Measurements from ENCODE around the gene ASB1. TPM values are rescaled to one million over a fixed set of nuclear protein-coding genes. Genes with fewer than 3 reads are reported as not detected.
"Not testable (repeated sequence)": the region's sequence is repeated elsewhere in the genome, so short reads cannot be mapped to it uniquely, and the experiment has no call there.

The ASB1 gene
- total RNA-seq, 3 donors from 2014 or later, result 37.8 to 42.6 (median 41.5) TPM

GRCh38 chr2:238439917-238440316 lies 13.2 kb downstream of the ASB1 start:
- no peak for DNase-seq
- ATAC-seq, result peak; percentile 32 to 38
- peaks cover 52% of the 10 kb centered on the region for H3K36me3 Mint-ChIP-seq (ENCODE audit: insufficient read depth)

GRCh38 chr2:238440331-238440730 lies 13.6 kb downstream of the ASB1 start:
- Mint-ChIP-seq H3K9me3 (no peaks in the 10 kb centered on the region), H3K4me1 (ENCODE audit: low read depth) (peaks cover 58% of the 10 kb centered on the region), H3K4me3 (peak overlapping the region; percentile 64), H3K36me3 (ENCODE audit: insufficient read depth) (peaks cover 54% of the 10 kb centered on the region), H3K27me3 (ENCODE audit: low read depth) (no peaks in the 10 kb centered on the region)
- no peak for DNase-seq
- ATAC-seq, result no peak

More at GRCh38 chr2:238439917-238440316, 13.2 kb downstream of the ASB1 start:
- H3K27me3 Mint-ChIP-seq (ENCODE audit: low read depth), result no peaks in the 10 kb centered on the region
- H3K9me3 Mint-ChIP-seq, result no peaks in the 10 kb centered on the region
- H3K4me3 Mint-ChIP-seq, result peak overlapping the region; percentile 42
- H3K4me1 Mint-ChIP-seq (ENCODE audit: low read depth), result peaks cover 58% of the 10 kb centered on the region

- Mint-ChIP-seq H3K4me3 (no peak overlapping the region), H3K9me3 (no peaks in the 10 kb centered on the region), H3K27me3 (ENCODE audit: low read depth) (no peaks in the 10 kb centered on the region), H3K36me3 (ENCODE audit: insufficient read depth) (peaks cover 55% of the 10 kb centered on the region), H3K4me1 (ENCODE audit: low read depth) (peaks cover 56% of the 10 kb centered on the region)
- ATAC-seq (no peak), DNase-seq (no peak)
Observed at GRCh38 chr2:238440767-238441166, 14.0 kb downstream of the ASB1 start.

GRCh38 chr2:238441262-238442114 lies 14.8 kb downstream of the ASB1 start:
- no peak for DNase-seq
- Mint-ChIP-seq H3K4me1 (ENCODE audit: low read depth) (peaks cover 52% of the 10 kb centered on the region), H3K27me3 (ENCODE audit: low read depth) (no peaks in the 10 kb centered on the region), H3K4me3 (no peak overlapping the region), H3K36me3 (ENCODE audit: insufficient read depth) (peaks cover 58% of the 10 kb centered on the region), H3K9me3 (no peaks in the 10 kb centered on the region)
- no peak for ATAC-seq

- not testable (repeated sequence) for ATAC-seq; H3K9me3 Mint-ChIP-seq; H3K27me3 Mint-ChIP-seq (ENCODE audit: low read depth); DNase-seq; H3K4me3 Mint-ChIP-seq
- H3K4me1 Mint-ChIP-seq (ENCODE audit: low read depth), result peaks cover 48% of the 10 kb centered on the region
- peaks cover 61% of the 10 kb centered on the region for H3K36me3 Mint-ChIP-seq (ENCODE audit: insufficient read depth)
Observed at GRCh38 chr2:238442257-238442656, 15.5 kb downstream of the ASB1 start.

GRCh38 chr2:238444242-238444641 lies 17.5 kb downstream of the ASB1 start:
- ATAC-seq, result no peak
- H3K36me3 Mint-ChIP-seq (ENCODE audit: insufficient read depth), result peaks cover 58% of the 10 kb centered on the region
- H3K9me3 Mint-ChIP-seq, result no peaks in the 10 kb centered on the region
- H3K4me1 Mint-ChIP-seq (ENCODE audit: low read depth), result peaks cover 39% of the 10 kb centered on the region
- DNase-seq, result no peak
- no peak overlapping the region for H3K4me3 Mint-ChIP-seq
- H3K27me3 Mint-ChIP-seq (ENCODE audit: low read depth), result no peaks in the 10 kb centered on the region

GRCh38 chr2:238445409-238446190 lies 18.9 kb downstream of the ASB1 start:
- peaks cover 54% of the 10 kb centered on the region for H3K36me3 Mint-ChIP-seq (ENCODE audit: insufficient read depth)
- peaks cover 25% of the 10 kb centered on the region for H3K4me1 Mint-ChIP-seq (ENCODE audit: low read depth)
- no peak for ATAC-seq
- no peak for DNase-seq
- H3K9me3 Mint-ChIP-seq, result no peaks in the 10 kb centered on the region
- H3K4me3 Mint-ChIP-seq, result no peak overlapping the region
- no peaks in the 10 kb centered on the region for H3K27me3 Mint-ChIP-seq (ENCODE audit: low read depth)

GRCh38 chr2:238446371-238446770 lies 19.6 kb downstream of the ASB1 start:
- DNase-seq (no peak), ATAC-seq (no peak)
- H3K36me3 Mint-ChIP-seq (ENCODE audit: insufficient read depth), result peaks cover 57% of the 10 kb centered on the region
- H3K4me3 Mint-ChIP-seq, result no peak overlapping the region
- H3K4me1 Mint-ChIP-seq (ENCODE audit: low read depth), result peaks cover 20% of the 10 kb centered on the region
- H3K9me3 Mint-ChIP-seq, result no peaks in the 10 kb centered on the region
- no peaks in the 10 kb centered on the region for H3K27me3 Mint-ChIP-seq (ENCODE audit: low read depth)

- H3K9me3 Mint-ChIP-seq, result no peaks in the 10 kb centered on the region
- ATAC-seq, result peak in 1 of 2 donors; percentile 27
- DNase-seq, result no peak
- H3K4me3 Mint-ChIP-seq, result no peak overlapping the region
- H3K4me1 Mint-ChIP-seq (ENCODE audit: low read depth), result peaks cover 7% of the 10 kb centered on the region
- H3K36me3 Mint-ChIP-seq (ENCODE audit: insufficient read depth), result peaks cover 66% of the 10 kb centered on the region
- H3K27me3 Mint-ChIP-seq (ENCODE audit: low read depth), result no peaks in the 10 kb centered on the region
Observed at GRCh38 chr2:238448031-238448955, 21.6 kb downstream of the ASB1 start.

GRCh38 chr2:238449241-238449640 lies 22.5 kb downstream of the ASB1 start:
- Mint-ChIP-seq H3K27me3 (ENCODE audit: low read depth) (no peaks in the 10 kb centered on the region), H3K4me1 (ENCODE audit: low read depth) (peaks cover 4% of the 10 kb centered on the region), H3K36me3 (ENCODE audit: insufficient read depth) (peaks cover 62% of the 10 kb centered on the region), H3K4me3 (no peak overlapping the region), H3K9me3 (no peaks in the 10 kb centered on the region)
- ATAC-seq, result no peak
- no peak for DNase-seq

GRCh38 chr2:238449909-238450417 lies 23.2 kb downstream of the ASB1 start:
- Mint-ChIP-seq H3K4me1 (ENCODE audit: low read depth) (peaks cover 2% of the 10 kb centered on the region), H3K36me3 (ENCODE audit: insufficient read depth) (peaks cover 58% of the 10 kb centered on the region), H3K4me3 (no peak overlapping the region), H3K27me3 (ENCODE audit: low read depth) (no peaks in the 10 kb centered on the region), H3K9me3 (no peaks in the 10 kb centered on the region)
- no peak for DNase-seq
- ATAC-seq, result no peak

- DNase-seq, result no peak
- H3K36me3 Mint-ChIP-seq (ENCODE audit: insufficient read depth), result peaks cover 55% of the 10 kb centered on the region
- no peaks in the 10 kb centered on the region for H3K9me3 Mint-ChIP-seq
- no peak for ATAC-seq
- H3K27me3 Mint-ChIP-seq (ENCODE audit: low read depth), result no peaks in the 10 kb centered on the region
- H3K4me1 Mint-ChIP-seq (ENCODE audit: low read depth), result peaks cover 2% of the 10 kb centered on the region
- H3K4me3 Mint-ChIP-seq, result no peak overlapping the region
Observed at GRCh38 chr2:238450440-238450861, 23.7 kb downstream of the ASB1 start.

- Mint-ChIP-seq H3K9me3 (peaks cover 5% of the 10 kb centered on the region), H3K27me3 (ENCODE audit: low read depth) (no peaks in the 10 kb centered on the region), H3K36me3 (ENCODE audit: insufficient read depth) (peaks cover 29% of the 10 kb centered on the region), H3K4me3 (no peak overlapping the region), H3K4me1 (ENCODE audit: low read depth) (no peaks in the 10 kb centered on the region)
- ATAC-seq (no peak), DNase-seq (no peak)
Observed at GRCh38 chr2:238453842-238454241, 27.1 kb downstream of the ASB1 start.

- peaks cover 16% of the 10 kb centered on the region for H3K36me3 Mint-ChIP-seq (ENCODE audit: insufficient read depth)
- ATAC-seq (no peak), DNase-seq (no peak)
- H3K4me1 Mint-ChIP-seq (ENCODE audit: low read depth), result no peaks in the 10 kb centered on the region
- H3K27me3 Mint-ChIP-seq (ENCODE audit: low read depth), result no peaks in the 10 kb centered on the region
- no peak overlapping the region for H3K4me3 Mint-ChIP-seq
- H3K9me3 Mint-ChIP-seq, result peaks cover 5% of the 10 kb centered on the region
Observed at GRCh38 chr2:238456449-238456848, 29.7 kb downstream of the ASB1 start.

Measured in activated T-cell treated with anti-CD3 and anti-CD28 coated beads, Interleukin-2, amount 50 U/mL, for 4 hours (primary cell).